IPS-11a (cell line): ENCODE measurements around the gene CNST.
"Not testable (repeated sequence)": the region's sequence is repeated elsewhere in the genome, so short reads cannot be mapped to it uniquely, and the experiment has no call there.

Experiments used
- H3K4me3 ChIP-seq: one replicate; pipeline ENCODE4 v1.5.1; 2013; ENCODE audit warnings: low read depth, low read length, control low read depth

CNST gene

GRCh38 chr1:246659594-246660140 is 93.4 kb downstream of the CNST start:
- H3K4me3 ChIP-seq = no peak overlapping the region

GRCh38 chr1:246661451-246661850 is 95.2 kb downstream of the CNST start:
- H3K4me3 ChIP-seq = no peak overlapping the region

GRCh38 chr1:246667773-246668172 is 101.5 kb downstream of the CNST start:
- H3K4me3 ChIP-seq = no peak overlapping the region

GRCh38 chr1:246669659-246670058 is 103.4 kb downstream of the CNST start:
- H3K4me3 ChIP-seq = no peak overlapping the region

GRCh38 chr1:246674049-246674448 is 107.8 kb downstream of the CNST start:
- no peak overlapping the region for H3K4me3 ChIP-seq

GRCh38 chr1:246677842-246678241 is 111.6 kb downstream of the CNST start:
- no peak overlapping the region for H3K4me3 ChIP-seq

DNA sequence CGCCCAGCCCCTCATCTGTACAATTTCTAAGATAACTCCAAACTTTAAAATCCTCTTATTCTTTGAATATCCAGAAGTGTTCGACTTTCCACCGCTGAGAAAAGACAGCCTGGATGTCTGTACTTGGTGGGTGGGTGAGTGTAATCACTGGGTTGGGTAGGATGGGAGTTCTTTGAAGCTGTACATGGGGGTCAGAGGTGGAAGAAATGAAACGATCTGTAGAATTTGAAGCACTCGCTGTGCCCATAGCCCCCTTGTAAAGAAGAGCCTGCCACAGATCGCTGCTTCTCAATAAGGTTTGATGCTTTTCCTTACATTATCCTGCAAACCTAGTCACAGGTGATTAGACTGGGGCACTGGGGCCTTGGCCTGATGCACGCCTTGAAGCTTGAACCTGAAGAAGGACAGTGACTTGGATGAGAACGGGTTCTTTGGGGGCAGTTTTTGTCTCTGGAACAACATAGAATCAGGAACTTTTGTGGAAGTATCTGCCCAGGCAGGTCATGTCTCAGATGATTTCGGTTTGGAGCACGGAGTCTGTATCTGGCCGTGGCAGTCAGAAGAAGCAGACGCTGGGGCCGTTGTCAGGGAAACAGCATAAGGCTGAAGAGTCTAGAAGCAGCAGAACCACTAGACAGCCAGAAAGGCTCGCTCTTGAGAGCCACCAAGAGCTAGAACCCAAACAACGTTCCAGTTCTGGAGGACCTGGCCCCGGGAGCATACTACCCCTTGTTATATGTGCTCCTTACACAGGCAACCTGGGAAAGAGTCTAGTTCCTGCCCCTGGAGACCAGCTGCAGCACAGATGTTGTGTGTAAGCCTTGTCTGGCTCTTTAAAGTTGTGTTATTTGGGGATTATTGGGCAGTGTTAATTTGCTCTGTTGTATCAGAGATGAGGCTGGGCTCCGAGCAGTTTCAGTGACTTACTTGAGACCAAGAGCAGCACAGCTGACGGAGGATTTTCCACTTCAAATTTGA is 112.8 kb downstream of the CNST start:
- H3K4me3 ChIP-seq = no peak overlapping the region

- no peak overlapping the region for H3K4me3 ChIP-seq
Observed at GRCh38 chr1:246679794-246680177, 113.5 kb downstream of the CNST start.

DNA sequence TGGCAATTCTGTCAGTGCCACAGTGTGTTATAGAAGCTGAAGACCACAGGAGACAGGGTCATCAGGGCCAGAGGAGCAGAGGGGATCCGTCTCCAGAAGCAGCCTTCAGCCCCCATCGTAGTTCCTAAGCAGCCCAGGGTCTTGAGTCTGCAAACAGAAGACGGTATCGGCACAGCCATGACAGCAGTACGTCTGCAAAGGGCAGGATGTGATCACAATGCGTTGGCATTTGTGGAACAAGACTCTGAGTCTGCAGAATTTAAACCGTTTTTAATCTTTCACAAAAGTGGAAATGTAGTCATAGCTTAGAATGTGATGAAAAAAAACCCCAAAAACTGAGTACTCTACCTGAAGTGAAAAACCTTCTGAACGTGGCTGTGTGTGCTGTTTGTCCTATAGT is 113.9 kb downstream of the CNST start:
- no peak overlapping the region for H3K4me3 ChIP-seq

DNA sequence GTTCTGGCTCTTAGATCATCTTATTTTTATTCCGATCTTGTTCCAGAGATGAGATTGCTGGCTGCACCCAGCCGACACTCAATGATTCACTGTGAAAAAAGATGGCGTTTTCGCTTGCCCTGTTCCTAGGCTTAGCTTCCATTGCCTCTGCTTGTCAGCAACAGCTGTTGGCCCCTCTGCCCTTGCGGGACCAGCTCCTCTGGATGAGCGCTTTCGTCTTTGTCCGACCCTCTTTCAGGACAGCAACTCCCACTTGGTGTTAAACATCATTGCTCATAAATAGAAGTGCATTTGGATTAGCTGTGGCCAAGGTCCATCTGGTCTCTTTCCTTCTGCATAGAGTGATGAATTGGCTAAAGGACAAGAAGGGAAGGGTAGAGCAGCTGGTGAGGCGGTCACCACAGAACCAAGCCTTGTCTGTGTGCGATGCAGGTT is 114.5 kb downstream of the CNST start:
- H3K4me3 ChIP-seq = no peak overlapping the region

GRCh38 chr1:246681900-246682895 is 115.9 kb downstream of the CNST start:
- H3K4me3 ChIP-seq = no peak overlapping the region

GRCh38 chr1:246683521-246683920 is 117.3 kb downstream of the CNST start:
- no peak overlapping the region for H3K4me3 ChIP-seq

DNA sequence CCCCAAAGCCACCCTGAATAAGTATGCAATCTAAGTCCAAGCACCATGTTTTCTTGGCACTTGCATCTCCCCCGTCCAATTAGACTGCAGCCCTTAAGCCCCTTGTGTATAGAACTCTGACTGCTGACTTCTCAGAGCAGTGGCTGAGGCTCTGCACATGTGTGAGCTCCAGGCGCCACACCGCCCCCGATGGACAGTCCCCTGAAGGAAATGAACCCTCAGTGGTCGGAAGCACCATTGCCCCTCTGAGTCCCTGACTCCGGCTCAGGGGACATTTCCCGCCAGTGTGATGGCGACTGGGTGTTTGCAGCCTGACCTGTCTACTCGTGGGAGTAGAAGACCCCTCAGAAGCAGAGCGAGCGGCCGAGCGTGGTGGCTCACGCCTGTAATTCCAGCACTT is 120.7 kb downstream of the CNST start:
- no peak overlapping the region for H3K4me3 ChIP-seq

GRCh38 chr1:246689409-246690008 is 123.3 kb downstream of the CNST start:
- no peak overlapping the region for H3K4me3 ChIP-seq

GRCh38 chr1:246690100-246690499 is 123.8 kb downstream of the CNST start:
- no peak overlapping the region for H3K4me3 ChIP-seq

DNA sequence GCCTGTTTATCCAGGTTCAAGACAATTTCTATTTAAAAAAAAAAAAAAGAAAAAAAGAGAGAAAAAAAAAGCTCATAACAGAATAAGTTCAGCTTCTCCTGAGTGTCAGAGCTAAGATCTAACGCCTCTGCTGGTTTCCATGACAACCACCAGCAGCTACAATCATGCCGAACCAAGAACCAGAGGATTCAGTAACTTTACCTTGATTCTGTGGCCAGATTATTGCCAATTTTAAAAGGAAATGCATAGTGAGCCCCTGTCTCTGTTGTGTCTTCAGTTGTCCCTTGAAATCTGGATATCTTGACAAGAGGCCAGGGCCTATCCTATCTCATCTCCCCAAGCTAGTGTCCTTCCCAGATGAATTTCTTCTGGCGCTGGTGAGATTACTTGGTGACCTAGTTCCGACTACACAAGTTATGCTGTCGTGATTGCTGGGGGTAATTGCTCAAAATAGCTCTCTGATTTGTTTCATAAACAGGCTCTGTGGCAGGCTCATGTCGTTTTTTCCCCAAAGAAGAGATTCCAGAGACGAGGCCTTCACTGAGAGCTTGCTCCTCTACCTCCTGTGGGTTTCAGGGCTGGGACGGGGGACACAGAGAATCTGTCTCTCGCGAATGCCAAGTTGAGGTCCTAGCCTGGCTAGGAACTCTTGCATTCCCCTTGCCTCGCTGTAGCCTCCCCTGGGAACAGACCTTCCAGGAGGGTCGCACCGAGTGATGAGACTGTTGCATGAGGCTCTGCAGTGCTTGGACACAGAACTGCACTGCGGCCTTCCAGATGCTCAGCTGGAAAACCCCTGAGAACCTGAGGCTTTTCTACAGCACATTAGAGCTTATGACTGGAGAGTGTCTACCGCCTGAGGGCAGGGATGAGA is 125.6 kb downstream of the CNST start:
- H3K4me3 ChIP-seq = no peak overlapping the region

GRCh38 chr1:246694213-246694895 is 128.1 kb downstream of the CNST start:
- H3K4me3 ChIP-seq = not testable (repeated sequence)

GRCh38 chr1:246695136-246695535 is 128.9 kb downstream of the CNST start:
- H3K4me3 ChIP-seq = no peak overlapping the region

DNA sequence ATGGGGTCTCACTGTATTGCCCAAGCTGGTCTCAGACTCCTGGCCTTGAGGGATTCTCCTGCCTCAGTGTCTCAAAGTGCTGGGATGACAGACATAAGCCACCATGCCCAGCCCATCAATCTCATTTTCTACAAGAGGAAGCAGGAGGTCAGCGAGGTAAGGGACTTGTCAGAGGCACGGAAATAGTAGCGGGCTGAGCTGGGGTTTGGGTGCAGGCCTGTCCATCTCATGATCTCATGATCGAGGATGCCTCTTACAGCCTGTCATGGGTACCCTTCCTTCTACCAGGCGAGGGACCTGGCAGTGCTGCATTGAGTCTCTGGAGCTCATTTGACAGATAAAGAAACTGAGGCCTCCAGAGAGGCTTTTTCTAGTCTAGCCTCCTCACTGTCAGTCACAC is 129.4 kb downstream of the CNST start:
- no peak overlapping the region for H3K4me3 ChIP-seq
